ENCODE results near the gene BUB1.
"Not testable (repeated sequence)": the region's sequence is repeated elsewhere in the genome, so short reads cannot be mapped to it uniquely, and the experiment has no call there.

BUB1 gene

GRCh38 chr2:110653861-110654260, 24.0 kb downstream of the BUB1 start:
- DNase-seq: no peak

DNA sequence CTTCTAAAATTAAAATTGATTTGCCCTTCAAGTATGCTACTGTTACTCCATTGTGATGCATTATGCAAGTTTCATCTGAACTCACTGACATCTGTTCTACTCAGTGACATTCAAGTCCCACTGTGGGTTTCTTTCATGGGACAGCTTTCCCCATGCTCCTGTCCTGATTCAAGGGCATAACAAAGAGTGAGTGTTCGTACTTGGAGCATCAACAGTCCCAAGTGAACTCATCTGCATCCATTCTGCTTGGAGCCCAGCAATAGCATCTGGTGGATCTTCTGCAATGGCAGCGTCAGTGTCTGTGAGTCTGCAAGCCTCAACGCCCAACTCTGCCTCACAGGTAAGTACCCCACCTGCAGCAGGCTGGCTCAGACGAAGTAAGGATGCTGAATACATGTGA, 27.5 kb downstream of the BUB1 start:
- no peak for DNase-seq

GRCh38 chr2:110647777-110648176, 30.1 kb downstream of the BUB1 start:
- DNase-seq: no peak

GRCh38 chr2:110645616-110646015, 32.2 kb downstream of the BUB1 start:
- DNase-seq: no peak

- DNase-seq: no peak
These were observed 33.5 kb downstream of the BUB1 start for GRCh38 chr2:110644357-110644756.

- DNase-seq: no peak
These were observed 35.5 kb downstream of the BUB1 start for GRCh38 chr2:110642360-110642759.

DNA sequence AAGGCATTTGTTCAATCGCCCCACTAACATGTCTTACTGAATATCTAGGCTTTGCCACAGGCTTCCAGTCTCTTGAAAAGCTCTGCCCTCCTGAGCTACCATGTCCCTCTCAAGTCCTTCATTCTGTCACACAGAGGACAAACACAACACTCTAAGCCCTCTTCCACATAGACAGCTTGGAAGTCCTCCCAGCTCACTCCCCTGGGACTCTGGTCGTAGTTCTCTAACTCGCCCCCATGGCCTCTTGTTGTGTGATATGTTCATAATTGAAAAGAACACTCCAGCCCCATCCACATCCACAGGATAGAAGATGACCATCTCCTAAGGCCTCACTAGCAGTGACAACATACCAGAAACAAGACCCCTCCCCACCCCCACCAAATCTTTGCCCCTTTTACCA, 37.9 kb downstream of the BUB1 start:
- no peak for DNase-seq

DNA sequence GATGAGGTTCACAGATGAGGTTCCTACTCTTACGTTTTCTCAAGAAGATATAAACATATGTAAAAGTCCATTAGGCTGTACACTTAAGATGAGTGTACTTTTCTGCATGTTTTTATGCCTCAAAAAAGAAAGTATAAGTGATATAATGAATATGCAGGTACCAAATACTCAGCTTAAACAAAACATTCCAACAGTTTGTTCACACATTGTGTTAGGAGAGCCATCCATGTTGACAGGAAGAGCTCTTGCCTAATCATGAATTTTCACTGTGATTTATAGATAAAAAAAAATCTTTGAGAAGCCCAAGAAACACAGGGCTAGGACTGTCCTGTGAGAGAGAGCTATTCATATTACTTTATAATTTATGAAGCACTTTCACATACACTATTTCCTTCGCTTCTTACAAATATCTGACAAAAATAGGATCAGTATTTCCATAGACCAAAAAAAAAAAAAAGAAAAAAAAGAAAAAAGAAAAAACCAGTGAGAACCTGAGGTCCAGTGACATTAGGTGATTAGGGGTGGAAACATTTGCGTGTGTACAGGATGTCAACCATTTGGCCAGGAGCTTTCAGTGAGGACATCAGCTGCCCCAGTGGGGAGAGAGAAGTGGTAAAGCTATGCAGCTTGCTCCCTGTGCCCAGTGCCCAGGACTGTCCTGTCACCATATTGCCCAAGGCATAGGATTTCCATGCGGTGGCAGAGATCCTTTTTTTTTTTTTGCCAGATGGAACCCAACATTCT, 38.7 kb downstream of the BUB1 start:
- no peak for DNase-seq

DNA sequence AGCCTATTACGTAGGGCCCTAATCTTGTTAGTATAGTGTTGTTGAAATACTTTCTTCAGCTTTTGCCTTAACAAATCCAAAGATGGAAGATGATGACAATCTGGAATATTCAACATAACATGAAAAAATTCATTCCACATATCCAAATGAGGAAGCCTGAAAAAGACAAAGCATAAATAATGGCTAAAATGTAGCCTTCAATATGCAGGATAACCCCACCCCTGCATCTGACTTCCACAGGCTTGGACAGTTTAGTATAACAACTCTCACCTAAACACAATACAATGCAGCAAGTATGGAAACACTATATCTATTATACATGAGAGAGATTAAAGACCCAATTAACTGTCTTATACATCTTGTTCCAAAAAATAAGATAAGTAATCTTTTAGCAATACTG, 39.9 kb downstream of the BUB1 start:
- DNase-seq: no peak

GRCh38 chr2:110637093-110637492, 40.8 kb downstream of the BUB1 start:
- no peak for DNase-seq

DNA sequence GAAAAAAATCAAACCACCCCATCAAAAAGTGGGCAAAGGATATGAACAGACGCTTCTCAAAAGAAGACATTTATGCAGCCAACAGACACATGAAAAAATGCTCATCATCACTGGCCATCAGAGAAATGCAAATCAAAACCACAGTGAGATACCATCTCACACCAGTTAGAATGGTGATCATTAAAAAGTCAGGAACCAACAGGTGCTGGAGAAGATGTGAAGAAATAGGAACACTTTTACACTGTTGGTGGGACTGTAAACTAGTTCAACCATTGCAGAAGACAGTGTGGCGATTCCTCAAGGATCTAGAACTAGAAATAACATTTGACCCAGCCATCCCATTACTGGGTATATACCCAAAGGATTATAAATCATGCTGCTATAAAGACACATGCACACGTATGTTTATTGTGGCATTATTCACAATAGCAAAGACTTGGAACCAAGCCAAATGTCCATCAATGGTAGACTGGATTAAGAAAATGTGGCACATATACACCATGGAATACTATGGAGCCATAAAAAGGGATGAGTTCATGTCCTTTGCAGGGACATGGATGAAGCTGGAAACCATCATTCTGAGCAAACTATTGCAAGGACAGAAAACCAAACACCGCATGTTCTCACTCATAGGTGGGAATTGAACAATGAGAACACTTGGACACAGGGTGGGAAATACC, 41.8 kb downstream of the BUB1 start:
- DNase-seq: not testable (repeated sequence)

DNA sequence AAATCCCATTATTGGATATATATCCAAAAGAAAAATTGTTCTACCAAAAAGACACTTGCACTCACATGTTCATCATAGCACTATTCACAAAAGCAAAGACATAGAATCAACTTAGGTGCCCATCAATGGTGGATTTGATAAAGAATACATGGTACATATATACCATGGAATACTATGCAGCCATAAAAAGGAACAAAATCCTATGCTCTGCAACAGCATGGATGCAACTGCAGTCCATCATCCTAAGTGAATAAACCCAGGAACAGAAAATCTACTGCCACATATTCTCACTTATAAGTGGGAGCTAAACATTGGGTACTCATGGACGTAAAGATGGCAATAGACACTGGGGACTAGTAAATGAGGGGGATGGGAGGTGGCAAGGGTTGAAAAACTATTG, 50.5 kb downstream of the BUB1 start:
- not testable (repeated sequence) for DNase-seq

DNA sequence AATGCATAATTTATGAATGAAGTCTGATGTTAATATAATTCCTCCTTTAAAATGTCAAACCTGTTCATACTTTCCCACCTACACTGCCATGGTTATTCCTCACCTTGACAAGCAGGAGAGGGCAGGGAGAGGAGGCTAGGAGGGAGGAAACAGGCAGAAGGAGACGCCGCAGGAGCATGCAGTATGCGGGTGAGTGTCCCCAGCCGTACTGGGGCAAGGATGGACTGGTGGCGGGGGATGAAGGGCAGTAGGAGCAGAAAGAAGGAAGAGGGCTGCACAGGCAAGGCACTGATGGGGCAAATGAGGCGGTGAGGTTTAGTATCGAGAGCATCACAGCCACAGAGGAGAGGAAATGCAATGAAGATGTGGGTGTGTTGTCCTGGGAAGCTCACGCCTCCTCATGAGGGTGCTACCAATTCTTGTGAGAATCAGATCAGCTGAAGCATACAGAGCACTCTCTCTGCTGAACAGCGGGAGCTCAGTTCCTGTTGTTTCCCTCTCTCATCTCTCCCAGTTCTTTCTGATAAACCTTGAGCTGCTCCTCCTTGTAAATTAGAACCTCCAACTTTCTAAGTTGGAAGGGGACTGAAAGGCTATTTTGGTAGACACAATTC, 58.4 kb downstream of the BUB1 start:
- not testable (repeated sequence) for DNase-seq

GRCh38 chr2:110613927-110614326, 63.9 kb downstream of the BUB1 start:
- not testable (repeated sequence) for DNase-seq

GRCh38 chr2:110610613-110611250, 67.1 kb downstream of the BUB1 start:
- DNase-seq: not testable (repeated sequence)

- DNase-seq: not testable (repeated sequence)
These were observed 67.8 kb downstream of the BUB1 start for GRCh38 chr2:110609843-110610612.

DNA sequence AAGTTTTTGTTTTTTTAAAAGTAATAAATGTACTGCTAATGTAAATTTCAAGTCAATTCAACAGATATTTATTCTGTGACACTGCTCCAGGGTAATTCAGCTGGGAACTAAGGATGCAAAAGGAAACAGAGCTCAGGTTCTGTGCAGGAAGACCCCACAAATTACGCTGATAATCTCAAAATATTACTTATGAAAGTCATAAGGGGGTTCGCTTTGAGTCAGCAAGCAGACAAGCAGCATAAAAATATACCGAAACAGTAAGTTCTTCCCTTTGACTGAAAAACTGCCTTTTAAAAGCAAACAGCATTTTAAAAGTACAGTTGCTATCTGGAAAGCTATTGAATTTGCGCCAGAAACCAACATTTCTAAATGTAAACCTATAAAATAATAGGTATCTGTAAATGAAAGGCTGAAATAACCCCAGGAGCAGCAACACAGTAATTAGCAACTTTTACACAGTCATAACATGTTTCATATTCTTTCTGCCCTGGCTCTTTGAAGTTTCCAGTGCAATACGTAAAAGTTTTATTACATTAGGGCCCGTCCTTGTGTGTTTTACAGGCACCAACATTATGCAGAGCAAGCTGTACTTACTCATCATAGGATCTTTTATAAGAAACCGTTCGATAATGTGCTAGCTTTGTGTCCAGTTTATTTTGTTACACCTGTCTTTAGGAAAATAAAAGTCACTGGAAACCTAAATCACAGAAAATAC, 68.9 kb downstream of the BUB1 start:
- DNase-seq: not testable (repeated sequence)

DNA sequence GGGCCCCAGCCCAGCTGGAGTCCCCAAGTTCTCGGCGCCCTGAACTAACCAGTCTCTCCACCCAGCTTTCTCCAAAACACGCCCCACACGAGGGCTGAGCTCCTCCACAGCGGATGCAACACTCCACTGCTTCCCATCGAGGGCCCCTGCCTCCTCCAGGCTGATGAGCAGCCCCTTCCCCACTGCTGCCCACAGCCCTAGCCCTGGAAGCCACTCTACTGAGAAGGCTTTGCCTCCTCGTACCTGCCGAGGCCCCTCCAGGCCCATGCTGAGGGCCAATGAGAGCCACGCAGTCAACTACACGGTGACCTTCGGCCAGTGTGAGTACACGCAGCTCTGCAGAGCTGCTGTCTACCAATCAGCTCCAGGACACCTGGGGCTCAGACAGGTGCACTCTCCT, 72.8 kb downstream of the BUB1 start:
- DNase-seq: not testable (repeated sequence)

- not testable (repeated sequence) for DNase-seq
These were observed 73.8 kb downstream of the BUB1 start for GRCh38 chr2:110603917-110604591.

- DNase-seq: not testable (repeated sequence)
These were observed 75.7 kb downstream of the BUB1 start for GRCh38 chr2:110602139-110602538.

DNA sequence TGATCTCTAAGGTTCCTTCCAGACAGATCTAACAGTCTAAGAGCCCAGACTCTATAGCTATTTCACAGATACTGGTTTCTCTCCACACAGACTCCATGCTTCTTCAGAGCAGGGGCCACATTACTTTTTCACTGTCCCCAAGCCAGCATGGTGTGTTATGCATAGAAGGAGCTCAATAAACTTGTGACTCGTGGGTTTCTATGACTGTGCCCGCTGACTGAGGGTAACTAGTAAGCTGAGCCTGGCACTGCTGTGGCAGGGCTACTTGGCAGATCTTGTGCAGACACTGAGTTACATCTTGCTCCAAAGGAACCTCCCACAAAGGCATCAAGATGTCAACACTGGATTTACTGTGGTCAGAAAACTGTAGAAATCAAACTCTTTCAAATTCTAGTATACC, 85.9 kb downstream of the BUB1 start:
- DNase-seq: not testable (repeated sequence)
